ENCODE data around the gene NEDD4L.

DNA sequence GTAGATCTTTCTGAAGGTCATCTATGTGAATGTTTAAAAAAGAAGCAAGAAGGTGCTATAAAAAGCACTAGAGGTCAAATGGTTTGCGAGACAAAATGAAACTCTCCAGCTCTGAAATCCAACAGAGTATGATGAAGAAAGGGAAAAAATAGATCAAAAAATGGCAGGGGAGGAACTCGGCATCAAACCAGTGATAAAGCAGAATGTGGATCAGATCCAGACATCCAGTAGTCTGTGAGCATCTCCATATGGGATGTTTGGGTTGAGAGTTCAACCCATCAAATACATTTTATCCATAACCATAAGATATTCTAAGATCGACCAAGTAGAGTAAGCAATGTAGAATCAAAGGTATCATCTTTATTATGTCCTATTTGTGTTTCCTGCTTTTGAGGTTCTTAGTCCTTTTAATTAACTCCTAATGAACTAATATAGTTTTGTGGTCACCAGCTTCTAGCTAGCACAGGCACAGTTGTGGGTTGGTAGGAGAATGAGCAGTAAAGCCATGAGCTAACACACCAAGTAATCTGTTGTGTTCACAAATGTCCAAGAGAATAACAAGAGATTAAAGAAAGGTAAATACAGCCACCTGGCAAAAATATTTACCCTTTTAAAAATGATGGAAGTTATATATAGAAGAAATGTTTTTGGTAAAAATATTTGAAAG lies 160.9 kb downstream of the NEDD4L start:
- TF ChIP-seq, protein P1, sequence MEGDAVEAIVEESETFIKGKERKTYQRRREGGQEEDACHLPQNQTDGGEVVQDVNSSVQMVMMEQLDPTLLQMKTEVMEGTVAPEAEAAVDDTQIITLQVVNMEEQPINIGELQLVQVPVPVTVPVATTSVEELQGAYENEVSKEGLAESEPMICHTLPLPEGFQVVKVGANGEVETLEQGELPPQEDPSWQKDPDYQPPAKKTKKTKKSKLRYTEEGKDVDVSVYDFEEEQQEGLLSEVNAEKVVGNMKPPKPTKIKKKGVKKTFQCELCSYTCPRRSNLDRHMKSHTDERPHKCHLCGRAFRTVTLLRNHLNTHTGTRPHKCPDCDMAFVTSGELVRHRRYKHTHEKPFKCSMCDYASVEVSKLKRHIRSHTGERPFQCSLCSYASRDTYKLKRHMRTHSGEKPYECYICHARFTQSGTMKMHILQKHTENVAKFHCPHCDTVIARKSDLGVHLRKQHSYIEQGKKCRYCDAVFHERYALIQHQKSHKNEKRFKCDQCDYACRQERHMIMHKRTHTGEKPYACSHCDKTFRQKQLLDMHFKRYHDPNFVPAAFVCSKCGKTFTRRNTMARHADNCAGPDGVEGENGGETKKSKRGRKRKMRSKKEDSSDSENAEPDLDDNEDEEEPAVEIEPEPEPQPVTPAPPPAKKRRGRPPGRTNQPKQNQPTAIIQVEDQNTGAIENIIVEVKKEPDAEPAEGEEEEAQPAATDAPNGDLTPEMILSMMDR (IDR thresholded peaks at IDR 0.05): no peak
- no peak for TF ChIP-seq POLR2AphosphoS5 (IDR thresholded peaks at IDR 0.05)
